SK-N-SH treated with all-trans-retinoic acid at 6 μM for 48 hours (cell line): ENCODE results near the gene GLYATL1.

Source experiments
- ATAC-seq: fragments of 200-7000 bp; cut with Tn5 transposase; 3 replicates; pipeline ENCODE4 v1.9.1; 2020; ENCODE audit warnings: mild to moderate bottlenecking, moderate library complexity
- BACH2 ChIP-seq: fragments of 250-450 bp; sonication (Bioruptor Pico); IDR thresholded peaks from 2 replicates; pipeline ENCODE4 v1.9.0; 2021; ENCODE audit warnings: mild to moderate bottlenecking, borderline replicate concordance
- CREB5 ChIP-seq: fragments of 250-450 bp; sonication (Bioruptor Pico); IDR thresholded peaks from 2 replicates; pipeline ENCODE4 v1.5.1; 2020; ENCODE audit warnings: low read depth, mild to moderate bottlenecking, moderate library complexity
- CSDC2 ChIP-seq: fragments of 250-450 bp; sonication (Bioruptor Pico); IDR thresholded peaks from 2 replicates; pipeline ENCODE4 v1.5.0; 2020; ENCODE audit warnings: mild to moderate bottlenecking, moderate library complexity
- CSRNP3 ChIP-seq: fragments of 250-450 bp; sonication (Bioruptor Pico); IDR thresholded peaks from 2 replicates; pipeline ENCODE4 v1.5.1; 2021; ENCODE audit warnings: mild to moderate bottlenecking, moderate library complexity
- ESRRG ChIP-seq: fragments of 250-450 bp; sonication (Bioruptor Pico); IDR thresholded peaks from 2 replicates; pipeline ENCODE4 v1.6.1; 2021; ENCODE audit warnings: mild to moderate bottlenecking
- GLIS3 ChIP-seq: fragments of 250-450 bp; sonication (Bioruptor Pico); IDR thresholded peaks from 2 replicates; pipeline ENCODE4 v1.5.0; 2020; ENCODE audit warnings: mild to moderate bottlenecking, moderate library complexity
- ISL1 ChIP-seq: fragments of 250-450 bp; sonication (Bioruptor Pico); IDR thresholded peaks from 2 replicates; pipeline ENCODE4 v2.1.2; 2022; ENCODE audit warnings: mild to moderate bottlenecking, moderate library complexity
- OSR1 ChIP-seq: fragments of 250-450 bp; sonication (Bioruptor Pico); IDR thresholded peaks from 2 replicates; pipeline ENCODE4 v1.8.0; 2022; ENCODE audit warnings: moderate library complexity, mild to moderate bottlenecking, inconsistent platforms
- PATZ1 ChIP-seq: fragments of 250-450 bp; sonication (Bioruptor Pico); IDR thresholded peaks from 2 replicates; pipeline ENCODE4 v1.8.0; 2020; ENCODE audit warnings: mild to moderate bottlenecking, moderate library complexity, borderline replicate concordance
- PPARA ChIP-seq: fragments of 250-450 bp; sonication (Bioruptor Pico); IDR thresholded peaks from 2 replicates; pipeline ENCODE4 v1.5.0; 2020; ENCODE audit warnings: mild to moderate bottlenecking, borderline replicate concordance
- RARB ChIP-seq: fragments of 250-450 bp; sonication (Bioruptor Pico); IDR thresholded peaks from 2 replicates; pipeline ENCODE4 v1.8.0; 2021; ENCODE audit warnings: mild to moderate bottlenecking, moderate library complexity
- SNAI2 ChIP-seq: fragments of 250-450 bp; sonication (Bioruptor Pico); IDR thresholded peaks from 2 replicates; pipeline ENCODE4 v1.5.0; 2020; ENCODE audit warnings: mild to moderate bottlenecking, moderate library complexity
- TCF4 ChIP-seq: fragments of 250-450 bp; sonication (Bioruptor Pico); IDR thresholded peaks from 2 replicates; pipeline ENCODE4 v1.8.0; 2021; ENCODE audit warnings: mild to moderate bottlenecking, moderate library complexity, borderline replicate concordance
- TOX ChIP-seq: fragments of 250-450 bp; sonication (Bioruptor Pico); IDR thresholded peaks from 2 replicates; pipeline ENCODE4 v1.8.0; 2021; ENCODE audit warnings: mild to moderate bottlenecking, moderate library complexity, borderline replicate concordance
- TSHZ2 ChIP-seq: fragments of 250-450 bp; sonication (Bioruptor Pico); IDR thresholded peaks from 2 replicates; pipeline ENCODE4 v1.5.0; 2020; ENCODE audit warnings: mild to moderate bottlenecking, moderate library complexity
- ZC3H10 ChIP-seq: fragments of 250-450 bp; sonication (Bioruptor Pico); IDR thresholded peaks from 2 replicates; pipeline ENCODE4 v1.5.1; 2021; ENCODE audit warnings: mild to moderate bottlenecking, moderate library complexity
- ZFP3 ChIP-seq: fragments of 250-450 bp; sonication (Bioruptor Pico); IDR thresholded peaks from 2 replicates; pipeline ENCODE4 v1.5.0; 2020; ENCODE audit warnings: mild to moderate bottlenecking, moderate library complexity
- ZFP30 ChIP-seq: fragments of 450-650 bp; formaldehyde crosslinking; IDR thresholded peaks from 2 replicates; pipeline ENCODE4 v1.5.0; 2022; ENCODE audit warnings: mild to moderate bottlenecking, moderate library complexity
- ZNF565 ChIP-seq: fragments of 450-650 bp; formaldehyde crosslinking; conservative IDR thresholded peaks from 2 replicates; pipeline ENCODE4 v1.5.0; 2020; ENCODE audit warnings: low read depth, mild to moderate bottlenecking, moderate library complexity
- ZNF70 ChIP-seq: fragments of 450-650 bp; formaldehyde crosslinking; IDR thresholded peaks from 2 replicates; pipeline ENCODE4 v1.5.0; 2020; ENCODE audit warnings: mild to moderate bottlenecking, moderate library complexity
- ZNF8 ChIP-seq: fragments of 450-650 bp; formaldehyde crosslinking; IDR thresholded peaks from 2 replicates; pipeline ENCODE4 v1.5.0; 2020; ENCODE audit warnings: mild to moderate bottlenecking, moderate library complexity

Gene GLYATL1

GRCh38 chr11:58905011-58905720, 34.1 kb upstream of the GLYATL1 start:
- peak; percentile 85 for ATAC-seq

GRCh38 chr11:58905721-58906547, 33.4 kb upstream of the GLYATL1 start:
- ATAC-seq: peak; percentile 97
- no peak for TF ChIP-seq BACH2 (CRISPR knock-in tag)
- TF ChIP-seq CSDC2 (CRISPR knock-in tag): no peak
- TF ChIP-seq SNAI2 (CRISPR knock-in tag): no peak
- no peak for TF ChIP-seq TOX
- no peak for TF ChIP-seq ZNF8
- TF ChIP-seq PPARA (CRISPR knock-in tag): no peak
- no peak for TF ChIP-seq TCF4 (CRISPR knock-in tag)
- no peak for TF ChIP-seq ZC3H10 (CRISPR knock-in tag)
- no peak for TF ChIP-seq CREB5 (CRISPR knock-in tag)
- no peak for TF ChIP-seq CSRNP3 (CRISPR knock-in tag)
- no peak for TF ChIP-seq ZFP30
- TF ChIP-seq GLIS3 (CRISPR knock-in tag): no peak
- no peak for TF ChIP-seq OSR1 (CRISPR knock-in tag)
- no peak for TF ChIP-seq ZNF70 (CRISPR knock-in tag)
- TF ChIP-seq ZNF565 (CRISPR knock-in tag): no peak
- TF ChIP-seq, all 23 proteins: peak for 0

More at GRCh38 chr11:58905011-58905720, 34.1 kb upstream of the GLYATL1 start:
- TF ChIP-seq ISL1 (no peak), TSHZ2 (CRISPR knock-in tag) (0 out of 2 replicates have a peak, but pooled peaks have one; percentile 17)

GRCh38 chr11:58907780-58908179, 31.5 kb upstream of the GLYATL1 start:
- ATAC-seq: no peak
- no peak for TF ChIP-seq SNAI2 (CRISPR knock-in tag)
- no peak for TF ChIP-seq TOX
- TF ChIP-seq TSHZ2 (CRISPR knock-in tag): no peak
- TF ChIP-seq ZFP30: no peak
- no peak for TF ChIP-seq CSRNP3 (CRISPR knock-in tag)
- no peak for TF ChIP-seq RARB (CRISPR knock-in tag)
- no peak for TF ChIP-seq GLIS3 (CRISPR knock-in tag)
- TF ChIP-seq ZFP3 (CRISPR knock-in tag): no peak
- no peak for TF ChIP-seq CREB5 (CRISPR knock-in tag)
- TF ChIP-seq BACH2 (CRISPR knock-in tag): no peak
- no peak for TF ChIP-seq OSR1 (CRISPR knock-in tag)
- no peak for TF ChIP-seq PATZ1 (CRISPR knock-in tag)
- TF ChIP-seq ESRRG (CRISPR knock-in tag): no peak
